NK-92 (cell line): ENCODE data around the gene TEX55.
"Not testable (repeated sequence)": the region's sequence is repeated elsewhere in the genome, so short reads cannot be mapped to it uniquely, and the experiment has no call there.

Source experiments
- DNase-seq: peaks from one replicate; lab custom pipeline; 2025; ENCODE audit not compliant: unreplicated experiment; lab: John Stamatoyannopoulos, UW

Gene TEX55

DNA sequence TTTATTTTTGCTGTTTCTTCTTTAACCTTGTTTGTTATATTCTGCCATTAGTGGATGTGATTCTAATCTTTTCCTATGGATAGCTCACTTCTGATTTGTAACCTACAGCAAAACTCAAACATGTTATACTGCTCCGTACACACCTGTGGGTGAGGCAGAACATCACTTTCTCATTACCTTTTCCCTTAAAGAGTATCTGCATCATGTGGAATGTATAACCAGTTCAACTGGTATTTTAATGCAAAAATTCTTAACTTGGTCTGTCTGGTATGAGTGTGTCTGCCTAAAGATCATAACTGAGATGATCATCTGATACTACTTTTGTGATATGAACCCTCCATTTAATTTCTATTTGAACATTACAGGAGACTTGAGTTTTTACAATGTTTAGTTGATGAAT, 14.4 kb downstream of the TEX55 start:
- DNase-seq, result no peak

DNA sequence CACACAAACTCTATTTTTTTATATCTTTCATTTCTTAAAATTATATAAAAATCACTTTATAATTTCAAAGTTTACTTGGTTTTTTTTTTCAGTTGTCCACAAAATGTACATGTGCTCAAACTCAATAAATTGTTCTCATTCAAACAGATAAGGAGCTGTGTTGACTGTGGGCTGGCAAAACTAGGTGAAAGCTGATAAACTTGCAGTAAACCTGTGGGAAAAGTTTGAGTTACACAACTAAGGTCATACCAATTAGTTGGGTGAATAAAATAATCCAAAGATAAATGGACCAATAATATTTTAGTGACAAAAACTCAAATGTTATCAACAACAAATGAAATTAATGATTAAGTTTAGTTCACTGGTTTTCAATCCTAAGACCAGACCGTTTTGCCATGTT, 14.8 kb downstream of the TEX55 start:
- DNase-seq, result no peak

DNA sequence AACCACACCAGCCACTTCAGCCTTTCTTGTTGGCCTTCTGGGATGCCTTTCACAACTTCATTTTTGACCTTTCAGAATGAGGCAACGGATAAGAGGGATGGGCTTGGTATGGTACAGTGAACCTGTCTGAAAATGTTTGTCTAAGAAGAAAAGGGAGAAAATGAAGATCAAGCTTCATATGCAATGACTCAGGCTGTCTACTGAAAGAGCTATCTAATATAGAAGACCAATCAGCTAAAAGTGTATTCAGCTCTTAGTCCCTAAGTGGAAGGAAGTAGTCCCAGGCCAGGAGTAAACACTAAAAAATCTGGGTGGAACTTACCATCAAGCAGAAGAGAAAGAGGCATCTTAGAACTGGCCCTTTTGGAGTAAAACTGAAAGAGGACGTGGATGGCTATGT, 15.3 kb downstream of the TEX55 start:
- no peak for DNase-seq

DNA sequence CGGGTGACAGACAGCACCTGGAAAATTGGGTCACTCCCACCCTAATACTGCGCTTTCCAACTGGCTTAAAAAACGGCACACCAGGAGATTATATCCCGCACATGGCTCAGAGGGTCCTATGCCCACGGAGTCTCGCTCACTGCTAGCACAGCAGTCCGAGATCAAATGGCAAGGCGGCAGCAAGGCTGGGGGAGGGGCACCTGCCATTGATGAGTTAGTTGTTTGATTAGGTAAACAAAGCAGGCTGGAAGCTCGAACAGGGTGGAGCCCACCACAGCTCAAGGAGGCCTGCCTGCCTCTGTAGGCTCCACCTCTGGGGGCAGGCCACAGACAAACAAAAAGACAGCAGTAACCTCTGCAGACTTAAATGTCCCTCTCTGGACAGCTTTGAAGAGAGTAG, 18.8 kb downstream of the TEX55 start:
- not testable (repeated sequence) for DNase-seq

- DNase-seq, result no peak
Observed at GRCh38 chr3:119170821-119171220, 24.9 kb downstream of the TEX55 start.

GRCh38 chr3:119173325-119173724, 27.4 kb downstream of the TEX55 start, which contains the start of gene UPK1B:
Gene UPK1B (plus strand): TSS chr3:119173598. CDS start chr3:119186742, 13,144 bp downstream.
- no peak for DNase-seq

GRCh38 chr3:119175872-119176756, 30.1 kb downstream of the TEX55 start:
- no peak for DNase-seq

DNA sequence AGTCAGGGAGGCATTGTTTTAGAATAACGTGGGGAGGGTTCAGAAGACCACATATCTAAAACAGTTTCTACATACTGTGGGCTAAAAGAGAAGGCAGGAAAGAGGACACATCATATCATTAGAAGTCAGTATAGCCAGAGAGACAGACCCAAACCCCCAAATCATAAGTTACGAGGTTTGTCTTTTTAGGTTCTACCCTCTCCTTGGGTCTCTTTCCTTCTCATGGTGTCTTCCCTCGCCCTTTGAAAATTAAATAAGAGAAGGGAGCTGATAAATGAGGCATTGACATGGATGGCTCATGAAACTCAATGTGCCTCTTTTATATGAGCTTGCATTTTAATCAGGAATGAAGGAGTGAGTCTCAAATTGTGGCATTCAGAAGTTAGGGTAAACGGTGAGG, 30.8 kb downstream of the TEX55 start:
- DNase-seq, result no peak

- DNase-seq, result no peak
Observed at GRCh38 chr3:119177321-119177720, 31.4 kb downstream of the TEX55 start.

- DNase-seq, result no peak
Observed at GRCh38 chr3:119181765-119182164, 35.8 kb downstream of the TEX55 start.

GRCh38 chr3:119184111-119184510, 38.1 kb downstream of the TEX55 start:
- no peak for DNase-seq

GRCh38 chr3:119184796-119185570, 39.0 kb downstream of the TEX55 start:
- no peak for DNase-seq

DNA sequence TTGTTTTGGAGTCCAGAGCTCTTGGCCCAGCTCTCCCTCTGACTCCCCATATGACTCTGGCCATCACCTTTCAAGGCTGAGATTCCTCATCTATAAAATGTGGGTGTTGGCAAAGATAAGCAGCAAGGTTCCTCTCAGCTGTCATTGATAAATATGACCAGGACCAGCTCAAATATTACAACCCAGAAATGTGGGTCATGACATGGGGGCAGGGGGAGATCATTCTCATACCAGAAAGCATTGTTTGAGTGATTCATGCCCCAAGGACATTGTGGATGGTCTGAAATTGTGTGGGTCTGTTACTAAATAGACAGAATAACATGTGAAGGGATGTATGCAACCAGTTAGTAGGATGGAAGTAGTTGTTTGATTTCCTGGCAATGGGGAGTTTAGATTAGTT, 41.3 kb downstream of the TEX55 start:
- no peak for DNase-seq

DNA sequence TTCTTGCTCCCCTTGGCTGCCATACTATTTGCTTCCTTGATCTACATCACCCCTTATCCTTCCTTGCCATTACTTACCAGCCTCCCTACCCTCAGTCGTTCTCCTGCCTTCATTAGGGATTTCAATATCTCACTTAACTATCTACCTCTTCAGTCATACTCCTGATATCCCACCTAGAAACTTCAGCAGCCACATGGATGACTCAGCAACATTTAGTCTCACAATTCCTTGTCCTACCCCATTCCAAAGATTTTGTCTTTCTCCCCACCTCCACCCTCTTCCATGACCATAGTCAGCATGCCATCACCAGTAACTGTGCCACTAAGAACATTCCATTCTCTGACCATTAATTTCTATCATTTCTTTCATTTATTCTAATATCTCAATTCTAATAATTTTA, 45.8 kb downstream of the TEX55 start:
- no peak for DNase-seq

DNA sequence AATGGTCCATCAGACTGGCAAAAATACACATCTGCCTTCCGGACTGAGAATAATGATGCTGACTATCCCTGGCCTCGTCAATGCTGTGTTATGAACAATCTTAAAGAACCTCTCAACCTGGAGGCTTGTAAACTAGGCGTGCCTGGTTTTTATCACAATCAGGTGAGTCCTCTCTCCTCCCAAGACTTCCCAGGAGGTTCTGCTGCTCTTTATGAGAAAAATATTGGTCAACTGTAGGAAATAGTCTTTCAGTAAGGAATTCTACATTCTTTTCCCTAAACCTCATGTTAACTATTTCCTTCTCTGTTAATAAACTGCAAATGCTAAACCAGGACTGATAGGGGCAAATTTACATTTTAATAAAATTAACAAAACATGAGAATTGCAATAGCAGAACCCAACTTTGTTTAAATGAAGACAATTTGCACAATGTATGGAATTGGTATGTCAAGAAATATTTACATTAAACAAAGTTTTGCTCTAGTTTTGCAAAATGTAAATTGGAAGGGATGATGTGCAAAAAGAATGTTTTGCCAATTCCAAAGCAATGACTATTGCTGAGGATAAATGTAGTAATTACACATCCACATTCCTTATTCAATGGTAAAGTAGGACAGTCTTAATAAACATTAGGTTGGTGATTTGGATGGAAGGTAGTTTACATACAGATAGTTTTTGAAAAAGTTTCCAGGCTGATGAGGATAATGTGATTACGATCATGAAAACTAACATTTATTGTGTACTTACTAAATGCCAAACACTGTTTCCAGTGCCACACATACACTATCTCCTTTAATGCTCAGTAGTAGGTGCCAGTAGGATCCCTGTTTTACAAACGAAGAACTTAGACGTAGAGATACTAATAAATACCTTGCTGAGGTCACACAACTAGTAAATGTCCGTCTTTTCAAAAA, 48.5 kb downstream of the TEX55 start:
- DNase-seq, result no peak

DNA sequence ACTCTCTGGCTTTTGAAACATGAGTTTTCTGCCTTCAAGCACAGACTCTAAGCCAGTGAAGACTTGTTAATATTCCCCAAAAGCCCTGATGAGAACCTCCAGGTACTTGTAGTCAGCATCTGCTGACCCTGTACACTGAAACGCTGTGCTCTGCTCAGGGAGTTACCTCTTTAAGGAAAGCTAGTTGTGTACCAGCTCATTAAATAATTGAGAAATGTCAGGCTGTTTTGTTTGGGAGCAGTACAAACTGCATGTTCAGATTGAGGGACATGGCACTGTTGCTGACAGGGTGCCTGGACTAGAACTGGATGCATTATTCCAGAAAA, 49.1 kb downstream of the TEX55 start:
- DNase-seq, result no peak

DNA sequence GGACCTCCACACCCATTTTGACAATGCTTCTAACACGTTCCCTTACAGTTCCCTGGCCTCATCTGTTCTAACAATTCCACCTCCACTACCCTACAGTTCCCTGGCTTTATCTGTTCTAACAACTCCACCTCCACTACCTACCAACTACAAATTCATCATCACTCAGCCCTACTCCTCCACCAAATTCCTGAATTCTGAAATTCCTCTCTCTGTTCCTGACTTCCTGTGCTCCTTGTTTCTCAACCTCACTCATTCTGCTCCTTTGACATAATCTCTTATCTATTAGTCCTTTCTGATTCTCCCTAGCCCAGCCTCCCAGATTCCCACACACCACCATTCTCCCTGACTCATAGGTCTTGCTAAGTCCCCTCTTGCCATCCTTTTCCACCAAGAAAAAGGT, 49.9 kb downstream of the TEX55 start:
- no peak for DNase-seq
